DMS53 treated with DMSO at 0.1 percent for 48 hours (cell line): Measurements from ENCODE around the gene IFNLR1.

Experiments
- DNase-seq: peaks from one replicate; lab custom pipeline; 2025; ENCODE audit not compliant: unreplicated experiment; lab: John Stamatoyannopoulos, UW

Gene IFNLR1

DNA sequence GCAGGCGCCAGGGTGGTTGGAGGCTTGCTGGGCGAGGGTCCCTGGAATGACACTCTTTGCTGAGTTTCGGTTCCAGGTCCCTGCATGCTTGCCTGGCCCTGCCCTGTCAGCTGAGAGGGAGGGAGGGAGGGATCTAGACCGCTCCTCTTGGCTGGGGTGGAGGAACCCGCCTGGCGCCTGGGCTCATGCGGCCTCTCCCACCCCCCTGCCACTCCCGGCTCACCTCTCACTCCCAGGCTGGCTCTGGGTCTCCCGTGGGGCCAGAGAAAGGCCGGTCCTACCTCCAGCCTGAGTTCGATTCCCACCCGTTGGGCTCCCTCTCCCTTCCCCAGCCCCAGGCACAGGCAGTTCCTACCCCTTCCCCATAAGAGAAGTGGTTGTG is 19.0 kb upstream of the IFNLR1 start:
- DNase-seq: no peak

DNA sequence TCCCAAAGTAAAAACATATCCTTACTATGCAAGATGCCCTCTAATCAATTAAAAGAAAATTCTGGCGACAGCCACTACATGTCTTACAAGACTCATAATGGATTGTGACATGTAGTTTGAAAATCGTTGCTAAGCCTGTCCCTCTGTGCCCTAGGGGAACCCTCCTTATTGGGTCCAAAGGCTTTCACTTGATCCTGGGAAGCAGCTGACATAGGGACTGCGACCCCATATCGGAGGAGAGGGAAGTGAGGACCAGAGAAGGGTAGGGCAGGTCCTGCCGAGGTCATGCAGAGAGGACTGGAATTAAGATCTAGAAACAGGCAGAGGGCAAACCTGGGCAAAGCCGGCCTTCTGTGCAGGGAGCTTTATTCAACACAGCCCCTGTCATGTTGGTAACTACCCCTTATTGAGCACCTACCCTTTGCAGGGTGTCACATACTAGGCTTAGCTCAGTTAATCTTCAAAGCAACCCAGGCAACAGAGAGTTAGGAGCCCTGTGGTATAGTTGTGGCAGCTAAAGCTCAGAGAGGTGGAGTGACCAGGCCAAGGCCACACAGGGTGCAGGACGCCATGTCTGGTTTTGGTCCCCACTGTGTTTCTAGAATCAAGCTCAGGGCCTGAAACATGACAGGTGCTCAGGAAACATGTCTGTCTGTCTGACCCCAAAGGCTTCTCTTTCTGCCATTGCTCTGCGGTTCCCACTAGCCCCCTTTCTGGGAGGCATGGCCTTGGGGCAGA is 18.4 kb upstream of the IFNLR1 start:
- DNase-seq: no peak

DNA sequence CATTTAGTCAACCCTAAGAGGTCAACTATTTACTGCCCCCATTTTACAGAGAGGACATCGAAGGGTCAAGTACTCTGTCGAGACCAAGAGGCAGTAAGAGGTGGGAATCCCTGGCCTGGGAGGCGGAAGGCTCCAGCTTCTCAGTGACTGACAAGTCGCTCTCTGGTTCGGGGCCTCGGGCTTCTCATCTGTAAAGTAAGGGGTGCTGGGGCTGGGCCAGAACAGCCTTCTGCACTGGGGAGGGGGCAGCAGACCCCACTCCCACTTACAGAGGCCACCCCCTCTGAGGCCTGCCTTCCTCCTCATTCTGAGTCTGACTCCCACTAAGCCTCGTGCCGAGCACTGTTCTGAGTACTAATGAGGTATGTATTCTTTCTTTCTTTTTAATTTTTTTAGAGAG is 17.0 kb upstream of the IFNLR1 start:
- no peak for DNase-seq

DNA sequence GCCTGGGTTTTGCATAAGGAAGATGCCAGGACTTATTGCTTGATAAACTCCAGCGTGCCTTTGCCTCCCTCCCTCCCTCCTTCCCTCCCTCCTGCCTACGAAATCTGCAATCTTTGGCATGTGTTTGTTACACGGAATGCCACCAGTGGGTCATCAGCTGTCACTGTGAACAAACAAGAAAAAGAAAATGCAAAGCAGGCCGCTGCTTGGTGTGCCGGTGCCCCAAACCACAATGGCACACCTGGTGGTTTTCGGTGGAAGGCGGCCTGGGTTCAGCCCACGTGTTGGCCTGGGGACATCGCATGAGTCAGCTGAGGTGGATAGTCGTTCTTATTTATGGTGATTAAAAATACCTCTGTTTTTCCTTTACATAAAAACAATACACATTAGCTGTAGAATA is 16.3 kb upstream of the IFNLR1 start:
- DNase-seq: no peak

DNA sequence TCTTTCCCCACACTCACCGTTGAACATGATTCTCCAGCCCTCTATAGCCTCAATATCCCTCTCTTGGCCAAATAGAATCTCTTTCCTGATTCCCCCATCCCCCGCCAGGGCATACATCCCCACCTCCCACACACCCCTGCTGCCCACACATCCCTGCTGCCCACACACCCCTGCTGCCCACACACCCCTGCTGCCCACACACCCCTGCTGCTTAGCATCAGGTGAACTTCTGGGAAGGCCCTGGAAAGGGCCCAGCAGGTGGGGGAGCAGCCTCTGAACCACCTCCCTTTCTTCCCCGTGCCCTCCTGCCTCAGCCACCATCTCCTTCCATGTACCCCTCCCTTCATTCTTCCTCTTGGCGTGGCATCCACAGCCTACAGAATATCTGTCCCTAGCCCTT is 15.9 kb upstream of the IFNLR1 start:
- DNase-seq: no peak

DNA sequence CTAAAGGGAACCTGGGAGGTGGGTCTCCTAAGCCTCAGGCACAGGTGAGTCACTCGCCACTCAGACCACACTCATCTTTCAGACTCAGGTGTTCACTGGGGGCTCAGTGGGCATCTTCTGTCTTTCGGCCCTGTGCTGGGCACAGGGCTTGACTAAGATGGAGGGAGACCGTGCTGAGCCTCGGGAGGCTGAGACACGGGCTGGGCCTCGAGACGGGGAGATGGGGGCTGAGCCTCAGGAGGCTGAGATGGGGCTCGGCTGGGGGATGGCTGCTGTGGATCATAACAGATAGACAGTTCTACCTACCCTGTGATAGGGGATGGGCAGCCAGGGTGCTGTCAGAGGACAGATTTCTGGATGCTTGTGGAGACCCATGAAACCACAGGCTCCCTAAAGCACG is 15.5 kb upstream of the IFNLR1 start:
- DNase-seq: no peak

DNA sequence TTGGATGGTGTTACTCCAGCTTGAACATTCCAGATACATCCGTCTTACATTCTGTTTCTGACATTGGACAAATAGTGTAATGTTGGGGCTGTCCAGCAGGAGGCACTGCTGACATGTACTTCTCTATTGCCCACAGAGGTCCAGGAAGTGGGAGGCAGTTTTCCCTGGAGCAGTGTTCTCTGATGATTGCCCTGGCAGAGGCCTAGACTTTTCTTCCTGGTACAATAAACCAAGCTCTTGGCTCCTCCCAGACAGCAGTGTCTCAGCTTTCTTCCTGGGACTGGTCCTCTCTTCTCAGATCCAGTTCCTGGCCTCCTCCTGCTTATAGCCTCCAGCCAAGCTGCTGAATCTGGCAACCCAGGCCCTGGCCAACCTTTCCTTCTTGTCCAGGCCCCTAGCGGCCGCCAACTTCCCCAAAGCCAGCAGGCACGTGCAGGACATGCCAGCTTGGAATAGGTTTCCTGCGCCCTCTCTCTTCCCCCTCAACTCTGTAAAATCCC is 14.9 kb upstream of the IFNLR1 start:
- peak; percentile 86 for DNase-seq

DNA sequence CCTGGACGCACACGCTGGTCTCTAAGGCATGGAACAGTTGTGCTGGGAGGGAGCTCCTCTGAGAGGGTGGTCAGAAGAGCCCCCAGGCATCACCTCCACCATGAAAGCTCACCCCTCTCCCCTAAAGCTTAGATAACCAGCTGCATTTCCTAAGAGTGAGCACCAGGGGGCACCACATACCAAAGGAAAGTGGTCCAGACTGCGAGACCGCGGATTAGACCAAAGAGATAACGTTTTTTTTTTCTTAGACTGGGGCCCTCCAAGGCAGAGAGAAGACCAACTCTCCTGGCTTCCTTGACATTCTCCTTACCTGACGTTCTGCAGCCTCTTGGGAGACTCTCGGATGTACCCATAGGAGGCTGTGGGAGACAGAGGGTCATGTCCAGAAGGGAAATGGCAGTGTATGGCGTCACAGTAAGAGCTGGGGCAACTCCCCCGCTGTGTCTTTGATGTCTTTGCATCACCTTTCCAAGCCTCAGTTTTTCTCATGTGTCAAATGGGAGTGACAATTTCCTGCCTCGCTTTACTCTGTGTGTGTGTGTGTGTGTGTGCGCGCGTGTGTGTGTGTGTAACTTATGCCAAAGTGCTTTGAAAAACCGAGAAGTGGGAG is 12.3 kb upstream of the IFNLR1 start:
- peak; percentile 55 for DNase-seq

DNA sequence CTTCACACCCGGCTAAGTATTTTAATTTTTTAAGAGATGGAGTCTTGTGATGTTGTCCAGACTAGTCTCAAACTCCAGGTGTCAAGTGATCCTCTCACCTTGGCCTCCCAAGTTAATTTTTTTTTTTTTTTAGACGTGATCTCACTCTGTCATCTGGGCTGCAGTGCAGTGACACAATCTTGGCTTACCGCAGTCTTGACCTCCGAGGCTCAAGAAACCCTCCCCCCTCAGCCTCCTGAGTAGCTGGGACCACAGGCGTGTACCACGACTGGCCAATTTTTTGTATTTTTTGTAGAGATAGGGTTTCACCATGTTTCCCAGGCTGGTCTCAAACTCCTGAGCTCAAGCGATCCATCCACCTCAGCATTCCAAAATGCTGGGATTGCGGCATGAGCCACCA is 11.7 kb upstream of the IFNLR1 start:
- no peak for DNase-seq

DNA sequence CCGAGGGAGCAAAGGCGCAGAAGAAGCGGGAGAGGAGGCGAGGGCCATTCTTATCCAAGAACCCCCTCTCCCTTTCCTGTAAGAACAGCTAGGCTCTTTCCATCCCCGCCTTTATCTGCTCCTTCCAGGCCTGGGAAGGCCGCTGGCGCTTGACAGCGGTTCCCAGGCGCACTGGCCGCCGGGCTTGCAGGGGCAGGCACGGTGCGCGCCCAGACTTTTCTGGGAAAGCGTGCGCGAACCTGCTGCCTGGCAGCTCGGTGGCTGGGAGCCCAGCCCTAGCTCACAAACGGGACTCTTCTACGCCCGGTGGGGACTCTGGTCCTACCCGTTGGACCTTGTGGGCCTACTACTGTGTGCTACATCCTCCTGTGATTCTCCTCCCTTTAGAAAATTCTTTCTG is 8.8 kb upstream of the IFNLR1 start:
- no peak for DNase-seq

DNA sequence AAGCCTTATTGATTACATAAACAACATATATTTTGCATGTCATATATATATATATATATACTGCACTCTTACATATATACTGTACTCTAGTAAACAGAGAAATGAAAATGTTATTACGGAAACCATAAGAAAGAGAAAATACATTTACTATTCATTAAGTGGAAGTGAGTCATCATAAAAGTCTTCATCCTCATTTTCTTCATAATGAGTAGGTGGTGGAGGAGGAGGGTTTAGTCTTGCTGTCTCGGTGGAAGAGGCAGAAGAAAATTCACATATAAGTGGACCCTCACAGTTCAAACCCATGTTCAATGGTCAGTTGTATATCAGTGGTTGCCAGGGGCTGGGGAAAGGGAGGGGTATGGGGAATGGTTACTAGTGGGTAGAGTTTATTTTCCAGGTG is 8.0 kb upstream of the IFNLR1 start:
- DNase-seq: no peak

DNA sequence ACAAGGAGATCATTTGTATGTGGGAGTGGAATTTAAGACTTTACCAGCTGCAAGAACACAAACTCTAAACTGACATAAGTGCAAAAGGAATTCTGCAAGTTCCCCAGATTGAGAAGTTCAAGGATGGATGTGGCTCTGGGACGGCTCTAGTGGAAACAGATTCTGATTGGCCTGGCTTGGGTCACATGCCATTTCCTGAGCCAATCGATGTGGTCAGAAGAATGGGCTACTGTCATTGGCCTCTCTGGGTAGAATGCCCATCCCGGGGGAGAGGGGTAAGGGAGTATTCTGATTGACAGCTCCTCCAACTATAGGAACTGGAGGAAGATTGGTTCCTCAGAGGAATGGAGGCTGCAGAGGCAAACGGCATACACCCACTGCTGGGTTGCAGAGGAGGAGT is 6.0 kb upstream of the IFNLR1 start:
- no peak for DNase-seq

DNA sequence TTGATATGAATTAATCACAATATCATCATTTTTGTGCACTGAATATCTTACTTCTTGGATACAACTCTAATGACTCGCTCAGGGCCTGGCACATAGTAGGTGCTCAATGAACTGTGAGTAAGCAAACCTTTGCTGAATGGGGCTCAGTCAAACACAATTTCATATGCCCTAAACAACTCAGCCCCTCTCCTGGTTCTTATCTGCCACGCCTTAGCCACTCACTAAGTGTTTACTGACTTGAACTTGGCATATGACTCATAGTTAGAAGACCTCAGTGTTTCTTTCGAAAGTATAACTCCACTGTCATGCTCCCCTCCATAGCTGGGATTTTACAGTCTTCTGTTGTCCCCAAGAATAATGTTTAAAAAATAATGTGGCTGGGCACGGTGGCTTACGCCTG is 4.8 kb upstream of the IFNLR1 start:
- no peak for DNase-seq

DNA sequence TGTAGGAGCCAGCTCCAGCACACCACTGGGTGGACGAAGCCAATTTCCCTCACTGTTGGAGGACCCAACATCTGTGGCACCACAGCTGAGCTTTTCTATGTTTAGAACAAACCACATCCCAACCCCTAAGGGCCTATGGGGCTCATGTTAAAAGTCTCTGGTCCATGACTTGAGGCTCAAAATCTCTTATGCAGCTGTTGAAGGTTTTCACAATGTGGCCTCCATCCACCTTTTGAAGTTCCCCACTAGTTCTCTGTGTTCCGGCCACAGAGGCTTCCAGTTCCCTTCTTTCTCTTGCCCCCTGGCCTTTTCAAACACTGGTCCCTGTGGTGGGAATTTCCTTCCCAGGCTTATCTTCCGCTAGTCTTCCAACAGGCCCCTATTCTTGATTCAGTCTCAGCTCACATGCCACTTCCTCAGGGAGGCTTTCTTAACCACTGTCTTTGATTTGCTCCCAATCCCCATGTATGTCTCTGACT is 3.9 kb upstream of the IFNLR1 start:
- DNase-seq: no peak

DNA sequence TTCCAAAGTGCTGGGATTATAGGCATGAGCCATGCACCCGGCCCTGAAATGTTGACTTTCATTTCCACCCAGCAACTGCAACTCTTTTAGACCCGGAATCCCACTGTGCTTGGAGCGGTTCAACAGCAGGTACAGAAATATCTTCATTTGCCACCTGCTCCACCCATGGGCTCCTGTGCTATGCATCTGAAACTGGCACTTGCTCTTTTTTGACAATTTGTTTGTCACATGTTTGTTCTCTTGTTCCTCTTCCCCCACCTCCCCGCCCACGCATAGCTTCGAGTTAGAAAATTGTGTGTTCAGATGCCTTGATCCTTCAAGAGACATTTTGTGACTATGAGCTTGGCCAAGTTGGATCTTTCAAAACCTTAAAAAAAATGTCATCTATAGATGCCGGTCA is 2.4 kb upstream of the IFNLR1 start:
- DNase-seq: no peak

DNA sequence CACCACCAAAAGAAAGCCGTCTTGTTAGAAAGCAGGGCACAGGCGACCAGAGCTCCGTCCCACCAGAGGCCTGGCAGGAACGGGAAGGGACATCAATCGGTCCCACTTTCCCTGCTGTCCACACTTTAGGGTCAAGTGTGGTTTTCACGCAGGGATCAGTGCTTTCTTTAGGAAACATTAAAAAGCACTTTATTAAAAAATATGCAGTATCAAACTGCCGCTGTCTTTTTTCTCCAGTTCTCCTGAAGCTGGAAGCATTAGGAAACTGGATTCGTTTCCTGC is 437 bp downstream of the IFNLR1 start:
- no peak for DNase-seq

DNA sequence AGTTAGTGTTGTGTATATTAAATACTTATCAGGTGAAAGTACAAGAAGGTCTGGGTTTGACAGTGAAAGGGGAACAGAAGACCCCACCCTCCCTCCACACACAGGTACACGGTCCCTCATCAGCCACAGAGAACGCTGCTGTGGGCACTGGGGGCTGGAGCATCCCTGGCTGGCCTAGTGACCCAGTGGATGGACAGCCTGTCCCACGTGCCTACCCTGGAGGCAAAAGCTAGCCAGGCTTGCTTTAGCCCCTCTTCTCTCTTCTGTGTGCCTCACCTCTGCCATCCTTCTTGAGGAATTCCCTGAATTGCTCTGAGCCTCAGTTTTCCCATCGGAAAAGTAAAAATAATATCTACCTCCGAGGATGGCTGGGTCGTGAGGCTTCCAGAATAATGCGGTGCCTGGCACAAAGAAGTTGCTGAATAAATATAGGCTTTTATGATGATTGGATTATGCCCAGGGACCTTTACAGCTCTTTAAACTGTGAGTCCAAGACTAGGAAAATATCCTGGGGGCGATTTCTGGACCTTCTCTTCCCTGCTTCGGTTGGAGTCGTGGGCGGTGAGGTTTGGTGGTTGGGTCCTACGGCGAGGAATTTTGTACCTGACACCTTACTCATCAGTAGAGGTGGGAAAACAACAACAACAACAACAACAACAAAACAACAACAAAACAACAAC is 918 bp downstream of the IFNLR1 start:
- DNase-seq: no peak

DNA sequence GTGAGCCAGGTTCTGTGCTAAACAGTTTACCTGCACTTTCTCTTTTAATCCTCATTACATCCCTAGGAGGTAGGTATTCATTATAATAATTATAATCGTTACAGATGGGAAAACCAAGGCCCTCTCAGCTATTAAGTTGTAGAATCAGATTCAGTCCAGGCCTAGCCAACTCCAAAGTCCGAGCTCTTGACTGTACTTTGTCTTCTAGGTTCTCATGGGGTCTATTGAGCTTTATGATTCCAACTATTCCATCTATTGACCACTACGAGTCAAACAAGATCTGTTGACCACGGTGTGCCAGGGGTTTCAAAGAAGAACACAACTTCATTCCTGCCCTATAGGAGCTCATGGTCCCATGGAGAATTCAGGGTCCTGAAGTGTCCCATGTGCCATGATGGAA is 2.0 kb downstream of the IFNLR1 start:
- no peak for DNase-seq

DNA sequence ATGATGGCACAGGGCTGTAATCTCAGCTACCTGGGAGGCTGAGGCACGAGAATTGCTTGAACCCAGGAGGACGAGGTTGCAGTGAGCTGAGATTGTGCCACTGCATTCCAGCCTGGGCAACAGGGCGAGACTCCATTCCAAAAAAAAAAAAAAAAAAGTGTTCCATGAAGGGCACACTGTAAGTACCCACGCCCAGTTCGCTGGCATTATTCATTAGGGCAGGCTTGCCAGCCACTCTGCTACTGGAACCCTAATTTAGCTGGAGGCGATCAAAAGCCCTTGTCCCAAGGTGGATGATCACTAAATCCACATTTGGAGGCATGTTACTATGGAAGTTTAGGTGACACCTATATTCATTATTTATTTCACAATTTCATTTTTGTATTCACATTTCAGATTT is 5.0 kb downstream of the IFNLR1 start:
- DNase-seq: no peak

DNA sequence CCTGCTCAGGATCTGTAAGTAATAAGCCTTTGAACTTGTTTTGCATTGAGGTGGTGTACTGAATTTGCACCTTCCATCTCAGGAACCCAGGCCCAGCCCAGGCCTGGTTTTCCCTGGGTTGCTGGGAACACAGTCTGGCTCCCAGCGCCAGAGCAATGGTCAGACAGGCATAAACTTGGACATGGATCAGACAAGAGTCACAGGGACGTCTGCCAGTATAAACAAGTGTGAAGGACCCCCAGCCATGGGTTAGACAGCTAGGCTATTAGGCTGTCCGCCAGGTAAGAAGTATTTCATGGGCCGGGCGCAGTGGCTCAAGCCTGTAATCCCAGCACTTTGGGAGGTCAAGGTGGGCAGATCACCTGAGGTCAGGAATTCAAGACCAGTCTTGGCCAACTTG is 5.5 kb downstream of the IFNLR1 start:
- DNase-seq: no peak

DNA sequence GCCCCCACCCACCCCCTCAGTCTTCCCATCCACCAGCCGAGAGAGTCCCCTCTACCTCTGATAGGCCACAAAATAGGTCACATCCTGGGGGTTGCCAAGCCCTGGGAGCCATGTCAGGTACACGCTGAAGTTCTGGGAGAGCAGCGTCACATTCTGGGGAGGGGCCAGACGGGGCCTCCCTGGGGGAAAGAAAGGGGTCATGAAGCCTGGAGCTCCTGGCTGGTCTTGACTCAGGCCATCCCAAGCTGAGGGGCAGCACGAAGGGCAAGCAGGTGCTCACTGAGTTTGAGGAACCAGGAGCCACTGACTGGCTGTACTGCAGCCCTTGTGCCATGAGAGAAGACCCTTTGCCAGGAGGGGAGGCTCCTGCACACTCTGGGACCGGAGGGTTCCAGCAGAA is 6.4 kb downstream of the IFNLR1 start:
- no peak for DNase-seq

DNA sequence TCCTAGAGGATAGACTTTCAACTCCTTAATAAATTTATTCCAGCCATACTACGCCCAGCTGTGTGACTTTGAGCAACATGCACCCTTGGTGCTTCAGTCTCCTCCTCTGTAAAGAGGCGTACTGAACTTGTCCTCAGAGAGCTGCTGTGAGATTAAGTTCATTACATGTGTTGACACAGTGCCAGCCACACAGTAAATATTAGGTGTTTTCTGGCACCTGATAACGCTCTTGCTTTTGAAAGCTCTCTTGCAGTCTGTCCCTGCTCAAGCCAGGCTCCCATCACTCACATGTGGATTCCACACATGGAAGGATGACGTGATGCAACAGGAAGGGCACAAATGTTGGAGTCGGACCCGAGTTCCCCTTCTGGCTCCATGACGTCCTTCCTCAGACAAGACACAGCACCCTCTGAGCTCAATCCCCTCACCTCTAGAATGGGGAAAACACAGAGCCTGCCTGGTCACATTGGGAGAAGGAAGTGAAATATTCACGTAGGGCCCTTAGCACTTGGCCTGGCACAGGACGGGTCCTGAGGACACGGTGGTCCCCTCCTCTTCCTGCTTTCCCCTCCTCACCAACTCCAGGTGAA is 7.7 kb downstream of the IFNLR1 start:
- DNase-seq: no peak
